Breast epithelium (tissue), 4 donors: ENCODE data around the gene CLASP1. TPM values are rescaled to one million over a fixed set of nuclear protein-coding genes. Genes with fewer than 3 reads are reported as not detected.
"Not testable (repeated sequence)": the region's sequence is repeated elsewhere in the genome, so short reads cannot be mapped to it uniquely, and the experiment has no call there.

Experiments
- DNase-seq, 2 donors: peaks; one replicate each; pipeline ENCODE4 v3.0.0-alpha.2; 2019; ENCODE audit warnings: low spot score in 2 of 2
- H3K27ac ChIP-seq, 2 donors: fragments of 200-600 bp; sonication (generic) in 1 of 2; one replicate each; pipeline ENCODE4 v1.5.1; 2016 to 2019; ENCODE audit warnings: mild to moderate bottlenecking in 1 of 2
- H3K27me3 ChIP-seq, 2 donors: fragments of 200-600 bp; sonication (generic) in 1 of 2; one replicate each; pipeline versions ENCODE4 v1.5.1 to v1.6.0; 2017 to 2019; ENCODE audit warnings: control low read depth in 1 of 2, mild to moderate bottlenecking in 1 of 2
- H3K36me3 ChIP-seq: fragments of 200-600 bp; one replicate; pipeline ENCODE4 v1.5.1; 2019
- H3K4me1 ChIP-seq, 2 donors: fragments of 200-600 bp; sonication (generic); one replicate each; pipeline ENCODE4 v1.5.1; 2016 to 2019; ENCODE audit warnings: control low read depth in 1 of 2
- H3K4me3 ChIP-seq, 3 donors: fragments of 200-600 bp; sonication (generic); 1 replicate in 2 of 3; 2 replicates in 1 of 3; pipeline ENCODE4 v1.5.1; 2016 to 2019; ENCODE audit warnings: mild to moderate bottlenecking in 3 of 3, moderate library complexity in 2 of 3
- H3K9me3 ChIP-seq, 2 donors: fragments of 200-600 bp; sonication (generic) in 1 of 2; one replicate each; pipeline ENCODE4 v1.5.1; 2016 to 2019; ENCODE audit warnings: control low read depth in 1 of 2
- CTCF ChIP-seq, 3 donors: fragments of 450-650 bp; IDR thresholded peaks; one replicate each; pipeline ENCODE4 v1.5.1; 2016 to 2017; ENCODE audit warnings: antibody characterized with exemption in 3 of 3, mild to moderate bottlenecking in 3 of 3, moderate library complexity in 3 of 3
- POLR2A ChIP-seq: fragments of 450-650 bp; IDR thresholded peaks from one replicate; pipeline ENCODE4 v1.6.1; 2016; ENCODE audit warnings: antibody characterized with exemption, mild to moderate bottlenecking, moderate library complexity
- POLR2AphosphoS5 ChIP-seq, 3 donors: sonication (generic); formaldehyde crosslinking; IDR thresholded peaks; one replicate each; pipeline ENCODE4 v1.6.1; 2017; ENCODE audit warnings: antibody characterized with exemption in 3 of 3
- intact Hi-C: fragments of 100-400 bp; cut with DNase I; formaldehyde crosslinking; loops from one replicate; pipeline ENCODE4 v1.15.1; 2023; ENCODE audit warnings: low total_unique reads
- total RNA-seq, 3 donors: library from RNA; depleted of rRNA; stranded (reverse); fragments of >200 nt; gene quantifications; one replicate each; pipeline ENCODE4 v1.1.0, GENCODE V29; 2016

CLASP1 gene
- total RNA-seq, 3 donors from 2014 or later = 80.3 to 106 (median 98.7) TPM

DNA sequence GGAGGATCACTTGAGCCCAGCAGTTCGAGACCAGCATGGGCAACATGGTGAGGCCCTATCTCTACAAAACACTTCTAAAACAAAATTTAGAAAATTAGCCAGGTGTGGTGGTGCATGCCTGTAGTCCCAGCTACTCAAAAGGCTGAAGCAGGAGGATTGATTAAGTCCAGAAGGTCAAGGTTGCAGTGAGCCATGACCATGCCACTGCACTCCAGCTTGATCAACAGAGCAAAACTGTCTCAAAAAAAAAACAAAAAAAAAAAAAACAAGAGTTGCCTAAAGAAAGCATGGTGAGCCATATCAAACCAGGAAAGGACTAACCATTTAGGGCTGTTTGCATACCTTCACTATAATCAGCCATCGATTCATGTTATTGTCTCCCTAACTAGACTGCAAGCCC, 4.5 kb downstream of the CLASP1 start:
- H3K4me1 ChIP-seq = no peaks in the 10 kb centered on the region
- no peak overlapping the region for H3K4me3 ChIP-seq
- no peaks in the 10 kb centered on the region for H3K9me3 ChIP-seq
- no peak overlapping the region for H3K27ac ChIP-seq
- no peaks in the 10 kb centered on the region for H3K36me3 ChIP-seq
- DNase-seq = no peak
- H3K27me3 ChIP-seq = no peaks in the 10 kb centered on the region
- TF ChIP-seq CTCF (IDR thresholded peaks at IDR 0.05) (no peak), POLR2A (no peak), POLR2AphosphoS5 (IDR thresholded peaks at IDR 0.05) (no peak)
- intact Hi-C loops = no loop called here

DNA sequence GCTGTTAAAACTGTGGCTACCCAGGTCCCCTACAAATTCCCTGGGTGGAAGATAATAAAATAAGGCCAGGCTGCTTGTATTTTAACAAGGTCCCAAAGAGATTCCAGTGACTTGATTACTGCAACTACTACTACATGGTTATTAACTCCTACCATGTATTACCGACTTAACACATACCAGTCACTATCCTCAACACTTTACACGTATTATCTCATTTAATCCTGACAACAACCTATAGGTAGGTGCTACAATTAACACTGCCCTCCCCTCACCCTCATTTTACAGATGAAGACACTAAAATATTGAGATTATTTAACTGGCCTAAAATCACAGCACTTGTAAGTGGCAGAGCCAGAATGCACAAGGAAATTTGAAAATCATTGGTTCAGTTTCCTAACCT, 5.4 kb downstream of the CLASP1 start:
- no peaks in the 10 kb centered on the region for H3K27me3 ChIP-seq
- no peaks in the 10 kb centered on the region for H3K36me3 ChIP-seq
- H3K4me1 ChIP-seq = no peaks in the 10 kb centered on the region
- DNase-seq = no peak
- no peaks in the 10 kb centered on the region for H3K9me3 ChIP-seq
- H3K27ac ChIP-seq = no peak overlapping the region
- TF ChIP-seq POLR2A = no peak
- TF ChIP-seq POLR2AphosphoS5 (IDR thresholded peaks at IDR 0.05) = no peak
- no peak overlapping the region for H3K4me3 ChIP-seq
- intact Hi-C loops = no loop called here

DNA sequence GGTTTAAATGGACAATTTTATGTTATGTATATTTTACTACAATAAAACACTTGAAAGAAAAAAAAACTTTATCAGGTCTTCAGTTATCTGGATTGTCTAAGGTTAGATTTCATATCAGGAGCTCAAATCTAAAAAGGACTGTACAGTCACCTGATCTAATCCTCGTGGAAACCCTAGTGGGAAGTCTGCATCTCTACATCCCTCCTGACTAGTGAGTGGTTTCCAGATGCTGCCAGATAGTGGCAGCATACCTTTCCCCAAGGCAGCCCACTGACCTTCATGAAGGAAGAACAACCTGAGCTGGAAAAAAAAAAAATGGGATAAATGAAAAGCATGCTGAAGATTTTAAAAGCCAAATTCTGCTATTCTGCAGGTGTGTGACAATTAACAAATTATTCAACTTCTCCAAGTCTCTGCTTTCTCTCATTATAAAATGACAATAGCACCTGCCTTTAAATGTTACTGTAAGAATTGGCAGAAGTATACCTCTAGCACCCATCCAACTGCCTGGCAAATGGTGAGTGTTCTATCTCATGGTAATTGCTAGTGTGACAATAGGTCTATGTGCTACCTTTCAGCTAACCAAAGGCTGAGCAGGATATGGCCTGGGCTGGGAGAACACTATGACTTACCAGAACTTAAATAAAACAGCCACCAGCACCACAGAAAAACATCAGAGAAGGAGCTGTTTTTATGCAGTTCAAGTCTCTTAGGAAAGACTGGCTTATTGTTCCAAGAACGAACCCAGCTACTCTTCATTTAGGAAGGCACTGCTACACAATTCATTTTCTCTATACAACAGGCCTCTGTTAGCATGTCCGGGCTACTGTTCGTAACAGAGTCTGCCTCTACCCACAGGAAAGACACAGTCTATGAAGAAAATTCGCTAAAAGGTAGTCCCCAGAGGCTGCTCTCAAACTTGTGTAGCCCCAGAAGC, 8.6 kb downstream of the CLASP1 start:
- Histone ChIP-seq H3K4me3 (no peak overlapping the region), H3K36me3 (no peaks in the 10 kb centered on the region), H3K27me3 (no peaks in the 10 kb centered on the region), H3K9me3 (no peaks in the 10 kb centered on the region), H3K4me1 (no peaks in the 10 kb centered on the region), H3K27ac (no peak overlapping the region)
- DNase-seq = no peak
- intact Hi-C loops = no loop called here
- TF ChIP-seq CTCF (IDR thresholded peaks at IDR 0.05) (no peak), POLR2AphosphoS5 (IDR thresholded peaks at IDR 0.05) (no peak), POLR2A (no peak)

DNA sequence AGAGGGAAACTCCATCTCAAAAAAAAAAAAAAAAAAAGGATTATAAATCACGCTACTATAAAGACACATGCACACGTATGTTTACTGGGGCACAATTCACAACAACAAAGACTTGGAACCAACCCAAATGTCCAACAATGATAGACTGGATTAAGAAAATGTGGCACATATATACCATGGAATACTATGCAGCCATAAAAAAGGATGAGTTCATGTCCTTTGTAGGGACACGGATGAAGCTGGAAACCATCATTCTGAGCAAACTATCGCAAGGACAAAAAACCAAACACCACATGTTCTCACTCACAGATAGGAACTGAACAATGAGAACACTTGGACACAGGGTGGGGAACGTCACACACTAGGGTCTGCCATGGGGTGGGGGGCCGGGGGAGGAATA, 9.4 kb downstream of the CLASP1 start:
- H3K9me3 ChIP-seq, H3K4me3 ChIP-seq, H3K27me3 ChIP-seq, H3K36me3 ChIP-seq, H3K4me1 ChIP-seq, H3K27ac ChIP-seq, DNase-seq, intact Hi-C loops: not testable (repeated sequence)

- H3K4me1 ChIP-seq = no peaks in the 10 kb centered on the region
- H3K4me3 ChIP-seq = no peak overlapping the region
- TF ChIP-seq CTCF (IDR thresholded peaks at IDR 0.05) = no peak
- no peaks in the 10 kb centered on the region for H3K27me3 ChIP-seq
- H3K9me3 ChIP-seq = no peaks in the 10 kb centered on the region
- no peaks in the 10 kb centered on the region for H3K36me3 ChIP-seq
- no peak for DNase-seq
- intact Hi-C loops = no loop called here
- no peak overlapping the region for H3K27ac ChIP-seq
These were observed 10.9 kb downstream of the CLASP1 start for GRCh38 chr2:121638333-121638732.

GRCh38 chr2:121635371-121635770, 13.9 kb downstream of the CLASP1 start:
- intact Hi-C loops = no loop called here
- Histone ChIP-seq H3K4me3 (no peak overlapping the region), H3K4me1 (no peaks in the 10 kb centered on the region), H3K36me3 (no peaks in the 10 kb centered on the region), H3K9me3 (no peaks in the 10 kb centered on the region), H3K27ac (no peak overlapping the region), H3K27me3 (no peaks in the 10 kb centered on the region)
- TF ChIP-seq POLR2AphosphoS5 (IDR thresholded peaks at IDR 0.05) = no peak
- no peak for TF ChIP-seq CTCF (IDR thresholded peaks at IDR 0.05)
- TF ChIP-seq POLR2A = no peak
- no peak for DNase-seq
